H1 (cell line): ENCODE results near the gene FOXP2. TPM values are rescaled to one million over a fixed set of nuclear protein-coding genes. Genes with fewer than 3 reads are reported as not detected.

Experiments used
- CBX8 ChIP-seq: fragments of 300-800, 300-1000 bp; sonication (generic); IDR thresholded peaks from 2 replicates; pipeline ENCODE4 v1.7.1; 2016; ENCODE audit warnings: low read depth, low read length, borderline replicate concordance
- NRF1 ChIP-seq: IDR thresholded peaks from 2 replicates; pipeline ENCODE4 v1.6.1; 2011; ENCODE audit warnings: mild to moderate bottlenecking, low read depth, low read length, improper control_type of control experiment
- SP4 ChIP-seq: IDR thresholded peaks from 2 replicates; pipeline ENCODE4 v1.6.1; 2012; ENCODE audit warnings: low read length, inconsistent platforms
- TAF7 ChIP-seq: optimal IDR thresholded peaks from 2 replicates; pipeline ENCODE3; 2011; ENCODE audit warnings: low read depth, mild to moderate bottlenecking, inconsistent platforms, low read length, moderate library complexity, borderline replicate concordance
- USF2 ChIP-seq: IDR thresholded peaks from 2 replicates; pipeline ENCODE4 v1.6.1; 2011; ENCODE audit warnings: low read length, improper control_type of control experiment
- polyA plus RNA-seq, 7 experiments: library from polyadenylated mRNA; depleted of rRNA in 3 of 7; stranded (reverse) in 5 of 7; unstranded in 2 of 7; fragments of >200 nt in 5 of 7; fragments of 200-250 nt in 2 of 7; gene quantifications; 1 replicate in 5 of 7; 2 replicates in 1 of 7; 4 replicates in 1 of 7; pipeline versions ENCODE4 v1.2.1 to v1.2.3, GENCODE V29; 2011 to 2013; ENCODE audit warnings: missing spikeins in 2 of 7, mixed read lengths in 2 of 7
- total RNA-seq: library from RNA; stranded (reverse); fragmentation: NEBNext Ultra II Directional; extraction: Animal tissue kit (Norgen Biotek cat#: 25700); gene quantifications from 2 replicates; pipeline ENCODE4 v1.2.1, GENCODE V29; 2021

Gene FOXP2
- total and polyA plus RNA-seq, 2 of the 8 experiments (the other 6 are each of a cell fraction or from before 2014, with no cell fraction given): 0.09 to 0.43 TPM

GRCh38 chr7:114450431-114450830 is 35.8 kb downstream of the FOXP2 start (continued):
- TF ChIP-seq TAF7 (no peak), SP4 (no peak), USF2 (no peak), NRF1 (no peak), CBX8 (no peak)
